HG02943 (cell line): ENCODE measurements around the gene KLF4.
A peak's percentile ranks its signal among the peaks of the same experiment; 100 is the strongest.

Experiments used
- ATAC-seq: cut with Tn5 transposase; IDR thresholded peaks from one replicate; pipeline ENCODE4 v1.9.1; 2021; ENCODE audit warnings: mild to moderate bottlenecking, low read depth, moderate library complexity; ENCODE audit not compliant: unreplicated experiment

The KLF4 gene

DNA sequence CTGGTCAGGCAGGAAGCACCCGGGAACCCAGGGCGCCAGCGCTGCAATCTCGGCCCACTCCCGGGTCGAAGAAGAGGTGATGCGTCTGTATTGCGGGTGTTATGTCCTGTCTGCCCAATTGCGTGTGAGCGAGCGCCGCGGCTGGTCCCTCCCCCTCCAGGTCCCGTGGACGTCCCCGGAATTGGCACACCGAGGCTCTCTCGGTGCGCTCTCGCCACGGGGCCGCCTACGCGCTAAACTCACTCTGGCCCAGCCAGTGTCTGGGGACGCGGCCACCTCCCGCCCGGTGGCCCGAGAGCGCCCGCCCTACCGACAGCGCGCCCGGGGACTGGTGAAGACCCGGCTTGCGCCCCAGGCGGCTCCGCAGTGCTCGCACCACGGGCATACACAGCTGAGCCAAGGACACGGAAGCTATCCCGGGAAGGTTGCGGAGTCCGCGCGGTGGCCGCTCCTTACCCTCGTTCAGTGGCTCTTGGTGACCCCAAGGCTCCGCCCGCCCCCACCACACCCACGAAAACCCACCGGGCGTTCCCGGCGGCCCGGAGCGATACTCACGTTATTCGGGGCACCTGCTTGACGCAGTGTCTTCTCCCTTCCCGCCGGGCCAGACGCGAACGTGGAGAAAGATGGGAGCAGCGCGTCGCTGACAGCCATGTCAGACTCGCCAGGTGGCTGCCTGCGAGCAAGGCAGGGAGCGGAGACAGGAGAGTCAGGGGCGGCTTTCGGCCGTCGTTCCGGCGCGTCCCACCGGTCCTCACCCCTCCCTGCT lies 1.0 kb downstream of the KLF4 start:
- ATAC-seq = no peak

DNA sequence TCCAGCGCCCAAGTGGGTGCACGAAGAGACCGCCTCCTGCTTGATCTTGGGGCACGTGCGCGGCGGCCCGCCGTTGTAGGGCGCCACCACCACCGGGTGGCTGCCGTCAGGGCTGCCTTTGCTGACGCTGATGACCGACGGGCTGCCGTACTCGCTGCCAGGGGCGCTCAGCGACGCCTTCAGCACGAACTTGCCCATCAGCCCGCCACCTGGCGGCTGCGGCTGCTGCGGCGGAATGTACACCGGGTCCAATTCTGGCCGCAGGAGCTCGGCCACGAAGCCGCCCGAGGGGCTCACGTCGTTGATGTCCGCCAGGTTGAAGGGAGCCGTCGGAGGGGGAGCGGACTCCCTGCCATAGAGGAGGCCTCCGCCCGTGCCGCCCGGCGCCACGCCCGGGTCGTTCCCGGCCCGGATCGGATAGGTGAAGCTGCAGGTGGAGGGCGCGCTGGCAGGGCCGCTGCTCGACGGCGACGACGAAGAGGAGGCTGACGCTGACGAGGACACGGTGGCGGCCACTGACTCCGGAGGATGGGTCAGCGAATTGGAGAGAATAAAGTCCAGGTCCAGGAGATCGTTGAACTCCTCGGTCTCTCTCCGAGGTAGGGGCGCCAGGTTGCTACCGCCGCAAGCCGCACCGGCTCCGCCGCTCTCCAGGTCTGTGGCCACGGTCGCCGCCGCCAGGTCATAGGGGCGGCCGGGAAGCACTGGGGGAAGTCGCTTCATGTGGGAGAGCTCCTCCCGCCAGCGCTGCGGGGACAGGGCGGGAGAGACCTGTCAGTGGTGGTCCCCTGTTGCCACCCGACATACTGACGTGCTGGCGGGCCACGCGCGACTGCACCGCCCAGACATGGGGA lies 1.8 kb downstream of the KLF4 start:
- no peak for ATAC-seq

DNA sequence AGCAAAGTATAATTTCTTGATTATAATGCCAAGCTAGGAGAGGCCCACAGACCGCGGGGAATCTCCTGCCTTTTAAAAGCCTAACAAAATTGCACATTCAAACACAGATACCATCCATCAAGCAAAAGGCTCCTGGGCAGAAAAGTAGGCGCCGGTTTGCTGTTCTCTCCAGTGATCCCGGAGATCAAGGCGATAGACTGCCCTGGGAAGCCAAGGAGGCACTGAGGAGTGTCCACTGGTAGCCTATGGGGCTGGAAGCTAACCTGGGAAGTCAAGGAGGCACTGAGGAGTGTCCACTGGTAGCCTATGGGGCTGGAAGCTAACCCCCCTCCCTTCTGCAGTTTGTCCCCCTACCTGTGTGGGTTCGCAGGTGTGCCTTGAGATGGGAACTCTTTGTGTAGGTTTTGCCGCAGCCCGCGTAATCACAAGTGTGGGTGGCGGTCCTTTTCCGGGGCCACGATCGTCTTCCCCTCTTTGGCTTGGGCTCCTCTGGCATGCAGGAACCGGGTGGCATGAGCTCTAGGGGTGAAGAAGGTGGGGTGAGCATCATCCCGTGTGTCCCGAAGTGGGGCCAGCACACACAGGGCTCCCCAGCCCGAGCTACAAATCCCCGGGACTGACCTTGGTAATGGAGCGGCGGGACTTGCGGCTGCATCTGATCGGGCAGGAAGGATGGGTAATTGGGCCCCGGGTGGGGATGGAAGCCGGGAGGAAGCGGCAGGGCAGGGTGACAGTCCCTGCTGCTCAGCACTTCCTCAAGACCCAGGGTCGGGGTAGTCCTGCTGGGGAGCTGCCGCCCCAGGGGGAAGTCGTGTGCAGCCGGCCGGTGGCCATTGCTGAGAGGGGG lies 2.7 kb downstream of the KLF4 start:
- ATAC-seq = no peak

DNA sequence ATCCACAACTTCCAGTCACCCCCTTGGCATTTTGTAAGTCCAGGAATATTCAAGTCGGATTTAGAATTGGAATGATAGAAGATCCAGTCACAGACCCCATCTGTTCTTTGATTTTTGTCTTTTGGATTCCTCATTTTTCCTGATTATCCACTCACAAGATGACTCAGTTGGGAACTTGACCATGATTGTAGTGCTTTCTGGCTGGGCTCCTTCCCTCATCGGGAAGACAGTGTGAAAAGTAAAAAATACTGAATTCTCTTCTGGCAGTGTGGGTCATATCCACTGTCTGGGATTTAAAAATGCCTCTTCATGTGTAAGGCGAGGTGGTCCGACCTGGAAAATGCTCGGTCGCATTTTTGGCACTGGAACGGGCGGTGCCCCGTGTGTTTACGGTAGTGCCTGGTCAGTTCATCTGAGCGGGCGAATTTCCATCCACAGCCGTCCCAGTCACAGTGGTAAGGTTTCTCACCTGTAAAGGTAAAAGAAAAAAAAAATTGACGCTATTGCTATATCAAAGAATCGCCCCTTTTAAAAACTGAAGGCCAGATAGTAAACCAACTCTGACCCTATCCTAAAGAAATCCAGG lies 4.0 kb downstream of the KLF4 start:
- ATAC-seq = no peak

DNA sequence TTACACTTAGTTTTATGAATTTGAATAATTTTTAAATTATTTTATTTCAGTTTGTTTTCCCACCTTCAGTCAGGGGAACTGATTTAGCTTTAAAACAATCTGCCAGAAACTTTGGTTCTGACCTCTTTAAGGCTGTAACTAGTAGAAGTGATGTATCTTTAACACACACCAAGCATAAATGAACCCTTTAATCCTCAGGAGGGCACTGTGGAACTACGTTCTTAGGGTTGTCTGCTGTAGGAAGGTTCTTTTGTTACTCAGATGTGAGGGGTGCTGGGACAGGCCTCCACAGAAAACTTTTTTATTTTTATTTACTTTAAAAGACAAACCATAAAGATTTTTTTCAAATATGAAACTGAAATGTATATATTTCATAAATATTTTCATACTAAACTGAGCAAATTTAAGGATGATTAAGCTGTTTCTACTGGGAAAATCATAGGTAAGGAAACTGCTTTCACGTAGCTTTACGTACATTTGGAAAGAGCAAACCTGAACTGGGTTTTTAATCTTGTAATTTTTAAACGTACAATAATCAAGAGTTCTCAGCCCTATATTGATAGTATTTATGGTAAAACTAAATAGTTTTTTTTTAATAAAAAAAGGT lies 5.3 kb downstream of the KLF4 start:
- ATAC-seq = no peak

DNA sequence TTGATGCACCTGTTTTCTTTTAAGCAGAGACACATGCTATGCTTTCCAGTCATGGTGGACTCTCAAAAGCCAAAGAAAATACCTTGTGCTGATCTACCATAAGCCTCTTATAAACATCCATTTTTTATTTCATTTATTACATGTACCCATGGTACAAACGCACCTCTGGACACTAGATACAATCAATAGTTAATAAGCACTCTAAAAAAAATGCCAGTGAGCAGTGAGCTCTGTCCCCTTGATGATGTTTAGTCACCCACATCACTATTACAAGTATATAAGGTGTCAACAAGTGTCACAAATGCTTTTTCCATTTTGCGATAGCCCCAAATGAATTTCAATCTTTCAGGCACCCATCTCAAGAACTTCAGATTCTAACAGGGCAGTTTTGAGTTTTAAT lies 5.9 kb downstream of the KLF4 start:
- ATAC-seq = no peak

DNA sequence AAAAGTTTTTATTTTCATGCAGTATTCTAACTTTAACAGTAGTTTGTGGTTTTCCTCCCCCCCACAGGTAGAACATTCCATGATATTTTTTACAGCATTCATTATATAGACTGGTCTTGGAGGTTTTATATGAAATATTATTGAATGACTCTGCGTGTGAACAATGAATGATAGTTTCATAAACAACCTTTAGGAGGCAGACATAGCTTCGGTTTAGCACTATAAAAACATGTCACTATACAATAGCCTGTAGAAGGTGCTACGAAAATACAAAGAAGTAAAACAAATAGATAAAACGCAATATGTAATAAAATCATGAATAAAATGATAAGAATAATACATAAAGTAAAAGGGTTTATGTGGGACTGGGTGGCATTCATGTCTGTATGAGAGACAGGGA lies 8.5 kb downstream of the KLF4 start:
- no peak for ATAC-seq

DNA sequence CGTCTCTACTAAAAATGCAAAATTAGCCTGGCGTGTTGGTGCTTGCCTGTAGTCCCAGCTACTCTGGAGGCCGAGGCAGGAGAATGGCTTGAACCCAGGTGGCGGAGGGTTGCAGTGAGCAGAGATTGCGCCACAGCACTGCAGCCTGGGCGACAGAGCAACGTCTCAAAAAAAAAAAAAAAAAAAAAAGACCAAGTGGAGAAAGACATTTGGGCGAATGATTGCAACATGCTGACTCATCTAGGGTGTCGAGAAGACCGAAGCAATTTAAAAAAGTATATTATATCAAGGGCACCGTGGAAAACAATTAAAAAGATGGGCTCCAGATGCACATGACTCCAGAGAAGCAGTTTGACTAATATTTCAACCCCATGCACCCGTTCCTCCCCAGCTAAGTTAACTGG lies 9.2 kb downstream of the KLF4 start:
- no peak for ATAC-seq

DNA sequence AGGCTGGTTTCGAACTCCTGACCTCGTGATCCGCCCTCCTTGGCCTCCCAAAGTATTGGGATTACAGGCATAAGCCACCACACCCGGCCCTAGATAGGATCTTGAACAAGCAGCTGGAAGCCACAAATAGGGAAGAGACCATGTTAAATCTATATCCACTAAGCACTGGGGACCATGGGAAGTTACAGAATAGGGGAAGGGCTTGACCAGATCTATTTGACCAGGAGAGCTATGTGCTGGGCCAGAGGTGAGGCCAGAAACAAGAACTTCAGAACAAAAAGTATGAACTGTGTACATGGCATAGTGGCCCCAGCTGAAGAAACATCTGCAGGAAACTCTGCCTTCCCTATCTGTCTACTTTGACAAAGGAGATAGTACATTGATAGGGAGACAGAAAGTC lies 10.8 kb downstream of the KLF4 start:
- no peak for ATAC-seq

DNA sequence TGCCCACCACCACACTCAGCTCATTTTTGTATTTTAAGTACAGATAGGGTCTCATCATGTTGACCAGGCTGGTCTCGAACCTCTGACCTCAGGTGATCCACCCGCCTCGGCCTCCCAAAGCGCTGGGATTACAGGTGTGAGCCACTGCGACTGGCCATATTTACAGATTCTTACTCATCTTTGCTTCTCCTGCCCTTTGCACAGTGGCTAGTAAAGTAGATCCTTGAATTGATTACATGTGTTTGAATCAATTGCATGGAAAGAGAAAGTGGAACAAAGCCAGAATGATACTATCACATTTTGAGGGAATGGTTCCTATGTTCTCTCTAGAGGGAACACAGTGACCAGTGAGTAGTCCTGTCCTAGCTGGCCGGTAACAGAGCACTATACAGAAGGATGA lies 15.4 kb downstream of the KLF4 start:
- ATAC-seq = no peak

DNA sequence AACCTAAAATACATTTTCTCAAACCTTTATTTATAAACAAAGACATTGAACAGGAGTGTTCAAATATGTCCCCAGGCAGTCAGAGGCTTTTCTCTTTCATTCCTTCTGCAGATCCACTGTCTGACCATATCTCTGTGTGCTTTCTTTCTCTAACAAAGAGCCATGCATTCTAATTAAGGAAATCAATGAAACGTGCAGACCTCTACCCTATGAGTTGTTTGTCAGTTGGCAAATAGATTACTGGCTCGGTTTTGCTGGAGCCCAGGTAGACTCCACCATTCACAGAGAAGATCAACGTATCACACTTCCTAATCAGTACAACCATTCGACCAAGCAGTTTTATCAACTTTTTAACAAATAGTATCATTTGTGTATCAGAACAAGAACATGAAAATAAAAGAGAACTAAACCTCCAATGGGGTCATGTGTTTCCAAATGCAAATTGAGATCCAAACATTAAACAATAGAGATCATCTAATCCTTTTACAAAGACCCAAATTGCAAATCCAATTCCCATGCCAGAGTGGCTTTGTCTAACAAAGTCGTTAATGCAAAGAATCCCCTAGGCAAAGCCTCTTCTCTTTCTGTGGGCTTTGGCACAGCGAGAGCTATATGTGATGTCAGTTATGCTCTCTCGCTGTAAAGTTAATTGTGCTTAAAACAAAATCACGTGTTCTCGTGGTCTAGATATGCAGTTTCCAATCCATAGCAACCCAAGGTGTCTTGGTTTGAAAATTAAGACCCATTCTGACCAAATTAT lies 16.8 kb downstream of the KLF4 start:
- no peak for ATAC-seq

DNA sequence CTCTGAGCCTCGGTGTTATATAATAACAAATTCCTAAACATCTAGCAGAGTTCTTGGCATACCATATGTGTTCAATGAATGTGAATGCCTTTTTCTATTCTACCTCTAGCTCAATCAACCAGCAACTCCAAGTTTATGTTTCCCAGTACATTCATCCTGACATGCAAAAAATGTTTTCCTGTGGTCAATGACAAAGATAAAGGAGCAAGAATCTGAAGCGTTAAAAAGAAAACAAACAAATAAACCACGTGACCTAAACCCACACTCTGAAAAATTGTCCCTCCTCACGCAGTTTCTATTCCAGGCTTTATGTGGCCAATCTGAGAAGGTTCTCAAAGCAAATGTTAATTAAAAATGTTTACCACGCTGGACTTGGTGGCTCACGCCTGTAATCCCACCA lies 18.0 kb downstream of the KLF4 start:
- ATAC-seq = no peak

DNA sequence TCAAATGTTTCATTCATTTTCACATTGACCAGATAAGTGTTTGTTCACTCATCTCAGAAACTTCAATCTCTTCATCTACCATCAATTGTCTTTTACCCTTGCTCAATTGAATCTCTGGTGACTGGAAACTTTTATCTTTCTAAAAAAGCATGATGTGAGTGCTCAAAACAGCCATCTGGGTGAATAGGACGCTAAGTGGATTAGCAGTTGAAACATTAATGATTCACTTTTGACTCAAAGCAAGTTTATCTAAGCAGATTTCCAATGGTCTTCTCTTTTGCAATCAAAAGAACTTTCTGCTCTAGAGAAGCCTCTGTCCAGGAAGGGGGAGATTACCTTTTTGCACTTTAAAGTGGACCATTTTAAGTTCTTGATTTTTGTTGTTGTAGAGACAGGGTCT lies 22.2 kb downstream of the KLF4 start:
- ATAC-seq = no peak

DNA sequence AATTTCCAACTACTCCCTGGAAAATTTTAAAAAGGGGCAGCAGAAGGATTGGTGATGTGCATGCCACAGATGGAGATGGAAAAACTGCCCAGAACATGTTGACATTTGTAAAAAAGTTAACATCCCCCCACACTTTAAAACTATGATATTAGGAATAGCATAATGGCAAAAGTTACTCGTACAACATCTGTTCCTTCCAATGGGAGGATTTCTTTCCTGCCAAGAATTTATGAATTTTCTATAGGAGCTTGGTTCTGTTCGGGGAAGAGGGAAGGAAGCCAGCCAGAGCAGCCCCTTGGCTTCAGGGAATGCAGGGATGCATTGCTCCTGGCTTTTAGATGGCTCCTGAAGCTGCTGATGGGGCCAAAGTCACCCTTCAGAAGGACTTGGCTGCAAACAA lies 22.7 kb downstream of the KLF4 start:
- ATAC-seq = no peak

DNA sequence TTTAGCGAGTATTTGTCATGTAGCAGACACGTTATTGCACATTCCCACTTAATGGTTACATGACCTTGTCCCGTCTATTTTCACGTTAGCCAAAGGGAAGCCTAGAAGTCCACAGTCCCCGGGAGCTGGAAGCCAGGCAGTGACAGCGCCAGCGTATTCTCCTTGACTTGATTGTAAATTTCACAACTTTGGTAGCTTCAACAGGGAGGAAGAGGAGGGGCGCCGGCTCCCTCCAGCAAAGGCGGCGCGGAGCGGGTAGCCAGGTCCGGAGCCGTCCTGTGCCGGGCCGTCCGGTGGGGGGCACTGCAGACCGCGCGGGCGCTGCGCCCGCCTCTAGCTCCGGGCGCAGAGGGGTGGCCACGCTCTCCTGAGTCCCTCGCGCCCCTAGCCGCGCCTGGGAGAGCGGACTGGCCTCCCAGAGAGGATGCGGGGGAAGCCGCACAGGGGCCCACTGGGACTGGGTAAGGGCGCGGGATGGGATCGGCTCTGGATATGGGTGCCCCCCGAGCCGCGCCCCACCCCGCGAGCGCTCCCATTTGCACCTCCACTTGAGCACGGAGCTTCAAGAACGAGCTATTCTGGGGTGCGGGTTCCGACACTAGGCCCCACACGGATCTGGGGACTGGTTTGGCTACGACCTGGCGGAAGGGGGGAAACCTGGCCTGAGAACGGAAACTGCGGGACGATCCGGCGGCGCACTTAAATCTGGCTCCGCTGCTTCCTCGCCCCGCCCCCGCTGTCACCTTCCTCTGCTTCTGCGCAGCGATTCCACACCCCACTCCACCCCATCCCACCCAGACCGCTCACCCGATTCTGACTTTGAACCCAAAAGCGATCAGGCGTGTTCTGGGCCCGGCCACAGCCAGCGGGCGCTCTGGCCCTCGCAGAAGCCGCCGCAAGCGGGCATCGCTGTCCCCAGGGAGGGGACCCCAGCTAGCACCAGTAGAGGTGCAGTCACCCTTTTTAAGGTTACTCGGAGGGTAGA lies 23.8 kb downstream of the KLF4 start:
- ATAC-seq = peak; percentile 77

DNA sequence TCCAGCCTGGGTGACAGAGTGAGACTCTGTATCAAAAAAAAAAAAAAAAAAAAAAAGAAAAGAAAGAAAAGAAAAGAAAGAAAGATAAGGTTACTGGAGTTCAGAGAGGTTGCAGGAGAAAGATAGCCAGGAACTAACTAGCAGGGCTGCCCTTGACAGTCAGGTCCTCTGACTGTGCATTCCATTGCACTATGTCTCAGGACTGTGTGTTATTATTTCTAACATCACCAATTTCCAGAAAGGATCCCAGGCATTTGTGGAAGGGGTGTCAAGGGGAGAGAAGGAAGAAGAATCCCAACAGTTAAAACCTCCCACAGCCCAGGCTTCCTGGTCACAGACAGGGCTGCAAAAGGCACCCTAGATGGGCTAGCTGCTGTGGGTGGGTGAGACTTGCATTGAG lies 25.1 kb downstream of the KLF4 start:
- no peak for ATAC-seq

DNA sequence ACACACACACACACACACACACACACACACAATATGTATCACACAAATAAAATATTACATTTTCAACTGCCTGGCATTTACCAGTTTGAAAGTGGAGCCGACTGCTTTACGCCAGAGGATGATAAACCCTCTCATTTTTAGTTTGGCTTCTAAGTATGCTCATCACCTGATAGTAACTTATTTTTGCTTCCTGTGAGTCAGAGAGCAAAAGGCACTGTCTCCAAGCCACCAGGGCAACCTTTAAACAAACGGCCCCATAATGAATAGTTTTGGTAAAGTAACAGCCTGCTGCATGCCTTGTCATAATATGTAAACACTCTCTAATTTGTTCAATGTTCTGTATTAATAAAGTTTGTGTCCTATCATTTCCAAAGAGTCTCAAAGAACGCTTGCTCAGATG lies 26.9 kb downstream of the KLF4 start:
- ATAC-seq = no peak
